SK-N-SH treated with all-trans-retinoic acid at 6 μM for 48 hours (cell line): ENCODE data around the gene CCNT1.

Experiments
- ARNTL ChIP-seq: fragments of 450-650 bp; formaldehyde crosslinking; IDR thresholded peaks from 2 replicates; pipeline ENCODE4 v1.5.0; 2020; ENCODE audit warnings: low read depth, mild to moderate bottlenecking, moderate library complexity, borderline replicate concordance
- BACH2 ChIP-seq: fragments of 250-450 bp; sonication (Bioruptor Pico); IDR thresholded peaks from 2 replicates; pipeline ENCODE4 v1.9.0; 2021; ENCODE audit warnings: mild to moderate bottlenecking, borderline replicate concordance
- ISL1 ChIP-seq: fragments of 250-450 bp; sonication (Bioruptor Pico); IDR thresholded peaks from 2 replicates; pipeline ENCODE4 v2.1.2; 2022; ENCODE audit warnings: mild to moderate bottlenecking, moderate library complexity
- OSR1 ChIP-seq: fragments of 250-450 bp; sonication (Bioruptor Pico); IDR thresholded peaks from 2 replicates; pipeline ENCODE4 v1.8.0; 2022; ENCODE audit warnings: moderate library complexity, mild to moderate bottlenecking, inconsistent platforms
- RARB ChIP-seq: fragments of 250-450 bp; sonication (Bioruptor Pico); IDR thresholded peaks from 2 replicates; pipeline ENCODE4 v1.8.0; 2021; ENCODE audit warnings: mild to moderate bottlenecking, moderate library complexity
- SNAI2 ChIP-seq: fragments of 250-450 bp; sonication (Bioruptor Pico); IDR thresholded peaks from 2 replicates; pipeline ENCODE4 v1.5.0; 2020; ENCODE audit warnings: mild to moderate bottlenecking, moderate library complexity
- TCF4 ChIP-seq: fragments of 250-450 bp; sonication (Bioruptor Pico); IDR thresholded peaks from 2 replicates; pipeline ENCODE4 v1.8.0; 2021; ENCODE audit warnings: mild to moderate bottlenecking, moderate library complexity, borderline replicate concordance
- TOX ChIP-seq: fragments of 250-450 bp; sonication (Bioruptor Pico); IDR thresholded peaks from 2 replicates; pipeline ENCODE4 v1.8.0; 2021; ENCODE audit warnings: mild to moderate bottlenecking, moderate library complexity, borderline replicate concordance
- ZFP3 ChIP-seq: fragments of 250-450 bp; sonication (Bioruptor Pico); IDR thresholded peaks from 2 replicates; pipeline ENCODE4 v1.5.0; 2020; ENCODE audit warnings: mild to moderate bottlenecking, moderate library complexity
- ZFP30 ChIP-seq: fragments of 450-650 bp; formaldehyde crosslinking; IDR thresholded peaks from 2 replicates; pipeline ENCODE4 v1.5.0; 2022; ENCODE audit warnings: mild to moderate bottlenecking, moderate library complexity
- TF ChIP-seq, protein P1 (sequence below): fragments of 250-450 bp; sonication (Bioruptor Pico); IDR thresholded peaks from 2 replicates; pipeline ENCODE4 v1.8.0; 2020; ENCODE audit warnings: mild to moderate bottlenecking, moderate library complexity, borderline replicate concordance
- TF ChIP-seq, protein P2 (sequence below): fragments of 250-450 bp; sonication (Bioruptor Pico); IDR thresholded peaks from 2 replicates; pipeline ENCODE4 v1.5.1; 2021; ENCODE audit warnings: mild to moderate bottlenecking, moderate library complexity
- TF ChIP-seq, protein P3 (sequence below): fragments of 250-450 bp; sonication (Bioruptor Pico); IDR thresholded peaks from 2 replicates; pipeline ENCODE4 v1.5.1; 2020; ENCODE audit warnings: low read depth, mild to moderate bottlenecking, moderate library complexity
- TF ChIP-seq, protein P4 (sequence below): fragments of 250-450 bp; sonication (Bioruptor Pico); IDR thresholded peaks from 2 replicates; pipeline ENCODE4 v1.8.0; 2021; ENCODE audit warnings: low read depth, mild to moderate bottlenecking, moderate library complexity, borderline replicate concordance

DNA sequence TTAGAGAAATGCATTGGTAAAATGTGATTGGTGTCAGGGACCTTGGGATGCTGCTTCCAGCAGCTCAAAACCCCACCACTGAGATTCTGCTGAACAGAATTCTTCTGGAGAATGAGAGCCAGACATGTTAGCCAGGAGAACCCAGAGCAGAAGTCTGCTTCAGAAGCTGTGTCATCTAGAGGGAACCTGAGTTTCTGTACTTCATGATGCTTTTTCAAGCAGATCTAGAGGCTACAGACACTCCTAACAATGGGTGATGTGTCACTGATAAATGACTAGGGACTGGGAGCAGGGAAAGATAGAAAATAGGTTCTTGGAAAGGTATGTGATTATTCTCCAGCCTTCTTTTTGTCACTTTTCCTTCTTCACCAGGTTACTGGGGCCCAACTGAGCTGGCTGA lies 76.1 kb downstream of the CCNT1 start:
- TF ChIP-seq, protein P1, sequence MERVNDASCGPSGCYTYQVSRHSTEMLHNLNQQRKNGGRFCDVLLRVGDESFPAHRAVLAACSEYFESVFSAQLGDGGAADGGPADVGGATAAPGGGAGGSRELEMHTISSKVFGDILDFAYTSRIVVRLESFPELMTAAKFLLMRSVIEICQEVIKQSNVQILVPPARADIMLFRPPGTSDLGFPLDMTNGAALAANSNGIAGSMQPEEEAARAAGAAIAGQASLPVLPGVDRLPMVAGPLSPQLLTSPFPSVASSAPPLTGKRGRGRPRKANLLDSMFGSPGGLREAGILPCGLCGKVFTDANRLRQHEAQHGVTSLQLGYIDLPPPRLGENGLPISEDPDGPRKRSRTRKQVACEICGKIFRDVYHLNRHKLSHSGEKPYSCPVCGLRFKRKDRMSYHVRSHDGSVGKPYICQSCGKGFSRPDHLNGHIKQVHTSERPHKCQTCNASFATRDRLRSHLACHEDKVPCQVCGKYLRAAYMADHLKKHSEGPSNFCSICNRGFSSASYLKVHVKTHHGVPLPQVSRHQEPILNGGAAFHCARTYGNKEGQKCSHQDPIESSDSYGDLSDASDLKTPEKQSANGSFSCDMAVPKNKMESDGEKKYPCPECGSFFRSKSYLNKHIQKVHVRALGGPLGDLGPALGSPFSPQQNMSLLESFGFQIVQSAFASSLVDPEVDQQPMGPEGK (CRISPR knock-in tag), result no peak
- no peak for TF ChIP-seq RARB (CRISPR knock-in tag)
- no peak for TF ChIP-seq ARNTL (CRISPR knock-in tag)
- TF ChIP-seq, protein P2, sequence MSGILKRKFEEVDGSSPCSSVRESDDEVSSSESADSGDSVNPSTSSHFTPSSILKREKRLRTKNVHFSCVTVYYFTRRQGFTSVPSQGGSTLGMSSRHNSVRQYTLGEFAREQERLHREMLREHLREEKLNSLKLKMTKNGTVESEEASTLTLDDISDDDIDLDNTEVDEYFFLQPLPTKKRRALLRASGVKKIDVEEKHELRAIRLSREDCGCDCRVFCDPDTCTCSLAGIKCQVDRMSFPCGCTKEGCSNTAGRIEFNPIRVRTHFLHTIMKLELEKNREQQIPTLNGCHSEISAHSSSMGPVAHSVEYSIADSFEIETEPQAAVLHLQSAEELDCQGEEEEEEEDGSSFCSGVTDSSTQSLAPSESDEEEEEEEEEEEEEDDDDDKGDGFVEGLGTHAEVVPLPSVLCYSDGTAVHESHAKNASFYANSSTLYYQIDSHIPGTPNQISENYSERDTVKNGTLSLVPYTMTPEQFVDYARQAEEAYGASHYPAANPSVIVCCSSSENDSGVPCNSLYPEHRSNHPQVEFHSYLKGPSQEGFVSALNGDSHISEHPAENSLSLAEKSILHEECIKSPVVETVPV (CRISPR knock-in tag), result no peak
- TF ChIP-seq BACH2 (CRISPR knock-in tag), result no peak
- TF ChIP-seq ZFP30, result no peak
- TF ChIP-seq, protein P3, sequence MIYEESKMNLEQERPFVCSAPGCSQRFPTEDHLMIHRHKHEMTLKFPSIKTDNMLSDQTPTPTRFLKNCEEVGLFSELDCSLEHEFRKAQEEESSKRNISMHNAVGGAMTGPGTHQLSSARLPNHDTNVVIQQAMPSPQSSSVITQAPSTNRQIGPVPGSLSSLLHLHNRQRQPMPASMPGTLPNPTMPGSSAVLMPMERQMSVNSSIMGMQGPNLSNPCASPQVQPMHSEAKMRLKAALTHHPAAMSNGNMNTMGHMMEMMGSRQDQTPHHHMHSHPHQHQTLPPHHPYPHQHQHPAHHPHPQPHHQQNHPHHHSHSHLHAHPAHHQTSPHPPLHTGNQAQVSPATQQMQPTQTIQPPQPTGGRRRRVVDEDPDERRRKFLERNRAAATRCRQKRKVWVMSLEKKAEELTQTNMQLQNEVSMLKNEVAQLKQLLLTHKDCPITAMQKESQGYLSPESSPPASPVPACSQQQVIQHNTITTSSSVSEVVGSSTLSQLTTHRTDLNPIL, result no peak
- no peak for TF ChIP-seq ZFP3 (CRISPR knock-in tag)
- TF ChIP-seq OSR1, result no peak
- no peak for TF ChIP-seq TCF4
- TF ChIP-seq SNAI2 (CRISPR knock-in tag), result no peak
- no peak for TF ChIP-seq TOX (CRISPR knock-in tag)
- TF ChIP-seq, protein P4, sequence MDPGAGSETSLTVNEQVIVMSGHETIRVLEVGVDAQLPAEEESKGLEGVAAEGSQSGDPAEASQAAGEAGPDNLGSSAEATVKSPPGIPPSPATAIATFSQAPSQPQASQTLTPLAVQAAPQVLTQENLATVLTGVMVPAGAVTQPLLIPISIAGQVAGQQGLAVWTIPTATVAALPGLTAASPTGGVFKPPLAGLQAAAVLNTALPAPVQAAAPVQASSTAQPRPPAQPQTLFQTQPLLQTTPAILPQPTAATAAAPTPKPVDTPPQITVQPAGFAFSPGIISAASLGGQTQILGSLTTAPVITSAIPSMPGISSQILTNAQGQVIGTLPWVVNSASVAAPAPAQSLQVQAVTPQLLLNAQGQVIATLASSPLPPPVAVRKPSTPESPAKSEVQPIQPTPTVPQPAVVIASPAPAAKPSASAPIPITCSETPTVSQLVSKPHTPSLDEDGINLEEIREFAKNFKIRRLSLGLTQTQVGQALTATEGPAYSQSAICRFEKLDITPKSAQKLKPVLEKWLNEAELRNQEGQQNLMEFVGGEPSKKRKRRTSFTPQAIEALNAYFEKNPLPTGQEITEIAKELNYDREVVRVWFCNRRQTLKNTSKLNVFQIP (CRISPR knock-in tag), result no peak
- no peak for TF ChIP-seq ISL1 (CRISPR knock-in tag)
